HG02852 (cell line): ENCODE results near the gene LYRM4.

Source experiments
- ATAC-seq: cut with Tn5 transposase; IDR thresholded peaks from one replicate; pipeline ENCODE4 v1.9.1; 2021; ENCODE audit warnings: mild to moderate bottlenecking, moderate library complexity; ENCODE audit not compliant: unreplicated experiment

LYRM4 gene

GRCh38 chr6:5282191-5282623 lies 21.5 kb upstream of the LYRM4 start:
- ATAC-seq: no peak

GRCh38 chr6:5280920-5281319 lies 20.2 kb upstream of the LYRM4 start:
- no peak for ATAC-seq

GRCh38 chr6:5279891-5280338 lies 19.2 kb upstream of the LYRM4 start:
- ATAC-seq: no peak

- ATAC-seq: no peak
Measured at GRCh38 chr6:5278565-5279120, 17.9 kb upstream of the LYRM4 start.

- ATAC-seq: peak; percentile 73
Measured at GRCh38 chr6:5278047-5278446, 17.3 kb upstream of the LYRM4 start.

GRCh38 chr6:5277589-5277988 lies 16.8 kb upstream of the LYRM4 start:
- no peak for ATAC-seq

- no peak for ATAC-seq
Measured at GRCh38 chr6:5276581-5276980, 15.8 kb upstream of the LYRM4 start.

- ATAC-seq: no peak
Measured at GRCh38 chr6:5275497-5275896, 14.7 kb upstream of the LYRM4 start.

GRCh38 chr6:5274231-5274630 lies 13.5 kb upstream of the LYRM4 start:
- ATAC-seq: no peak

GRCh38 chr6:5271926-5272325 lies 11.2 kb upstream of the LYRM4 start:
- no peak for ATAC-seq

- no peak for ATAC-seq
Measured at GRCh38 chr6:5270093-5270680, 9.4 kb upstream of the LYRM4 start.

GRCh38 chr6:5266423-5266822 lies 5.7 kb upstream of the LYRM4 start:
- no peak for ATAC-seq

- no peak for ATAC-seq
Measured at GRCh38 chr6:5261545-5262109, 877 bp upstream of the LYRM4 start.

- ATAC-seq: peak; percentile 66
Measured at GRCh38 chr6:5260111-5260620, 584 bp downstream of the LYRM4 start.

- ATAC-seq: no peak
Measured at GRCh38 chr6:5259428-5259827, 1.3 kb downstream of the LYRM4 start.

- ATAC-seq: no peak
Measured at GRCh38 chr6:5257400-5257799, 3.4 kb downstream of the LYRM4 start.

GRCh38 chr6:5256952-5257351 lies 3.8 kb downstream of the LYRM4 start:
- ATAC-seq: no peak

- ATAC-seq: no peak
Measured at GRCh38 chr6:5250911-5251310, 9.8 kb downstream of the LYRM4 start.

GRCh38 chr6:5250451-5250850 lies 10.3 kb downstream of the LYRM4 start:
- no peak for ATAC-seq

GRCh38 chr6:5249451-5250122 lies 11.2 kb downstream of the LYRM4 start:
- ATAC-seq: no peak

- no peak for ATAC-seq
Measured at GRCh38 chr6:5248302-5249098, 12.2 kb downstream of the LYRM4 start.
